ENCODE data around the gene OTOF. TPM values are rescaled to one million over a fixed set of nuclear protein-coding genes. Genes with fewer than 3 reads are reported as not detected.
A peak's percentile ranks its signal among the peaks of the same experiment; 100 is the strongest.

OTOF gene
- total RNA-seq: under 1 TPM in 2 of 4 donors, not detected in 2; 0.49 to 0.89 TPM

DNA sequence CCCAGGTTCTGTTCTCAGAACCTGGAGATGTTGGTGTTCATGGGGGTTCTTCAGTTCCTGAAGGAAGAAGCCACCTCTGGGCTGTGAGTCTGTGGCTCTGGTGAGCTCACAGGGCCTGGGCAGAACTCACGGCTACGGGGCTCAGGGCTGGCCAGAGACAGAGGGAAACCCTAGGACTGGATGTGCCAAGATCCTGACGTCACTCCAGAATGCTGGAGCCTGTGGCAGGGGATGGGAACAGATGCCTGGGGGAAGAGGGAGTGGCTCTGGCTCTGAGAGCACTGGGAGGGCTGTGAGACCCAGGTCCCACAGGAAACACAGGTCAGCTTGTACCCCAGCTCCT is at the start of gene OTOF:
OTOF (minus strand) TSS at position 214 of the 343 bp plus-strand sequence.
- no peak within 1 kb of the TSS for H3K4me3 ChIP-seq (ENCODE audit: low read depth, poor library complexity, severe bottlenecking)
- WGBS, 2 donors: 16 to 18% methylated on average over 2 to 3 of the region's 3 CpGs
- TF ChIP-seq, protein P1, sequence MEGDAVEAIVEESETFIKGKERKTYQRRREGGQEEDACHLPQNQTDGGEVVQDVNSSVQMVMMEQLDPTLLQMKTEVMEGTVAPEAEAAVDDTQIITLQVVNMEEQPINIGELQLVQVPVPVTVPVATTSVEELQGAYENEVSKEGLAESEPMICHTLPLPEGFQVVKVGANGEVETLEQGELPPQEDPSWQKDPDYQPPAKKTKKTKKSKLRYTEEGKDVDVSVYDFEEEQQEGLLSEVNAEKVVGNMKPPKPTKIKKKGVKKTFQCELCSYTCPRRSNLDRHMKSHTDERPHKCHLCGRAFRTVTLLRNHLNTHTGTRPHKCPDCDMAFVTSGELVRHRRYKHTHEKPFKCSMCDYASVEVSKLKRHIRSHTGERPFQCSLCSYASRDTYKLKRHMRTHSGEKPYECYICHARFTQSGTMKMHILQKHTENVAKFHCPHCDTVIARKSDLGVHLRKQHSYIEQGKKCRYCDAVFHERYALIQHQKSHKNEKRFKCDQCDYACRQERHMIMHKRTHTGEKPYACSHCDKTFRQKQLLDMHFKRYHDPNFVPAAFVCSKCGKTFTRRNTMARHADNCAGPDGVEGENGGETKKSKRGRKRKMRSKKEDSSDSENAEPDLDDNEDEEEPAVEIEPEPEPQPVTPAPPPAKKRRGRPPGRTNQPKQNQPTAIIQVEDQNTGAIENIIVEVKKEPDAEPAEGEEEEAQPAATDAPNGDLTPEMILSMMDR (IDR thresholded peaks at IDR 0.05): no peak
- TF ChIP-seq POLR2A (IDR thresholded peaks at IDR 0.05): no peak
- no peak for DNase-seq (ENCODE audit: low spot score in 2 of 2)
- intact Hi-C loops (cut with DNase I; ENCODE audit: low total_unique reads): no loop called here

DNA sequence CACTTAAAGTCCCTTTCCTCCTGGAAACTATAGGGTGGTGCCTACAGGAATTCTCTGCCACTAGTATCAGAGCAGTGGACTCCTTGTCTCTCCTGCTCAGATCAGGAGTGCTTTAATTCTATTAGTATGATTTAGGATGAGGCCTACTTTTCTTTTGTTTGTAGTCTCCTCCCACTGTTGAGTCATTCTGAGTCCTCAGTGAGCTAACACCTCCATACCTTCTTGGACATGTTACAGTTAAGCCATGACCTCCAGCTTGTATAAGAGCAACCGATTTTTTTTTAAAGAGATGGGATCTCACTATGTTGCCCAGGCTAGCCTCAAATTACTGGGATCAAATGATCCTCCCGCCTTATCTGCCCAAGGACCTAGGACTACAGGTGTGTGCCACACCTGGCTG is 48.7 kb upstream of the OTOF start:
- no peak for TF ChIP-seq POLR2A (IDR thresholded peaks at IDR 0.05)
- TF ChIP-seq, protein P1 (IDR thresholded peaks at IDR 0.05): no peak
- no peak overlapping the region for H3K4me3 ChIP-seq (ENCODE audit: low read depth, poor library complexity, severe bottlenecking)
- no peak for DNase-seq (ENCODE audit: low spot score in 2 of 2)
- 83 to 88% methylated on average over 2 of the region's 2 CpGs for WGBS, 2 donors
- intact Hi-C loops (cut with DNase I; ENCODE audit: low total_unique reads): no loop called here

DNA sequence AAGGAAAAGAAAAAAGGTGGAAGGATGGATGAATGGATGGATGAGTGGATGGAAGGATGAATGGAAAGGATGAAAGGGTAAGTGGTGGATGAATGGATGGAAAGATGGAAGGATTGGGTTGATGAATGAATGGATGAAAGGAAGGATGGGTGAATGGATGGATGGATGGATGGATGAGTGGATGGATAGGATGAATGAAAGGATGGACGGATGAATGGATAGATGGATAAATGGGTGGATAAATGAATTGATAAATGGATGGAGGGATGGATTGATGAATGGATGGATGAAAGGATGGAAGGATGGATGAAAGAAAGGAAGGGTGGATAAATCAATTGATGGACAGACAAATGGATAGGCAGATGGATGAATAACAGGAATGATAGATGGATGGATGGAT is 48.2 kb upstream of the OTOF start:
- intact Hi-C loops (cut with DNase I; ENCODE audit: low total_unique reads): no loop called here
- no peak overlapping the region for H3K4me3 ChIP-seq (ENCODE audit: low read depth, poor library complexity, severe bottlenecking)
- no peak for TF ChIP-seq POLR2A (IDR thresholded peaks at IDR 0.05)
- TF ChIP-seq, protein P1 (IDR thresholded peaks at IDR 0.05): no peak
- 85 to 92% methylated on average over 1 of the region's 1 CpG for WGBS, 2 donors
- no peak for DNase-seq (ENCODE audit: low spot score in 2 of 2)

DNA sequence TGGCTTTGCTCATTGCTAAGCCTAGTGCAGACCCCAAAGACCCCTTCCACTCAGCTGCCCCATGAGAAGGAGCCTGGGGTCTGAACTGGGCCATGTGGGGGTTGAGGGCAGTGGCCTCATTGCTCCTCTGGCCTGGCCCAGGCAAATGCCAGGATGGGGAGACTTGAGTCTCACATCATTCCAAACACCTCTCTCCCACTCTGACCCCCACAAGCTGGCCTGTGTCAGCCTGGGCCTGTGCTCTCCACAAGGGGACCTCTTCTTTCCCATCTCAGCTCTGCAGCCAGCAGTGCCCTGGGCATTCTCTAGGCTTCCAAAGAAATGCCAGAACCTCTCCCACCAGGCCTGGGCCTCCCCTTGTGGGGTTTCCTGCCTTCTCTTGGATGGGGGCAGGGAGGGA is 45.8 kb upstream of the OTOF start:
- peak in 1 of 2 donors; percentile 64 for DNase-seq (ENCODE audit: low spot score in 2 of 2)
- no peak for TF ChIP-seq POLR2A (IDR thresholded peaks at IDR 0.05)
- TF ChIP-seq, protein P1 (IDR thresholded peaks at IDR 0.05): no peak
- H3K4me3 ChIP-seq (ENCODE audit: low read depth, poor library complexity, severe bottlenecking): no peak overlapping the region
- intact Hi-C loops (cut with DNase I; ENCODE audit: low total_unique reads): no loop called here

DNA sequence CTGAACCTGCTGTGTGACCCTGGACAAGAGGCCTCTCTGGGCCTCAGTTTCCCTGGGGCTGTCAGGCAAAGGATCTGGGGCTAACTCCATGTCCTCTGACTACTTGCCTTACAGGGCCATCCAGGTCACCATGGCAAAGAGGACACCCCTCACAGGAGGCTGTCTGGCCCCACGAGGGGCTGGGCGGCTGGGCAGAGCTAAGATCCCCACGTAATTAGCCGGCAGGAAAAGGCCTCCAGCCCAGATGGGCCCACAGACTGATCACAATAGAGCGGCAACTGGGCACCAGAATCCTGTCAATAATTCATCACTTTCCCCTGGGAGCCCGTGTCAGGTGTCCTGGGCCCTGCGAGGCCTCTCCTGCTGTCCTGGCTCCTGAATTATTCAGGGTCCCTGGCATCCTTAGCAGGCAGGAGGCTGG is 44.8 kb upstream of the OTOF start:
- WGBS, 2 donors: 88% methylated on average over 3 to 7 of the region's 7 CpGs
- intact Hi-C loops (cut with DNase I; ENCODE audit: low total_unique reads): no loop called here
- no peak overlapping the region for H3K4me3 ChIP-seq (ENCODE audit: low read depth, poor library complexity, severe bottlenecking)
- no peak for DNase-seq (ENCODE audit: low spot score in 2 of 2)
- TF ChIP-seq, protein P1 (IDR thresholded peaks at IDR 0.05): no peak
- TF ChIP-seq POLR2A (IDR thresholded peaks at IDR 0.05): no peak

DNA sequence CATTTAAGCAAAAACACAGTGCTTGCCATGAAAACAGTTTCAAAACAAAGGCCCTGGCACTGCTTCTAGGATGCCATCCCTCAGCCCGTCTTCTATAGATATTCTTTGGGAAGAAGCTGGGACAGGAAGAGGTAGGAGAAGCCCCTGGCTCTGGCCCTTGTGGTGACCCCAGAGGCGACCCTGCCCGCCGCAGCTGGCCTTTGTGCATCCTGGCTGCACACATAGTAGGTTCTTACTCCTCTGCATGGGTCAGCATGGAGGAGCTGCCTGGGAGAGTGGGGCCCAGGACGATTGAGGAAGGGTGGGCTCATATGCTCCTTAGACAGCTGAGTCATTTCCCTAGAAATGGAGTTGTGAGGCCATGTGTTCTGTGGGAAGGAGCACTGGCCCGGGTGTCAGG is 44.4 kb upstream of the OTOF start:
- TF ChIP-seq, protein P1 (IDR thresholded peaks at IDR 0.05): no peak
- no peak for TF ChIP-seq POLR2A (IDR thresholded peaks at IDR 0.05)
- intact Hi-C loops (cut with DNase I; ENCODE audit: low total_unique reads): no loop called here
- H3K4me3 ChIP-seq (ENCODE audit: low read depth, poor library complexity, severe bottlenecking): no peak overlapping the region
- no peak for DNase-seq (ENCODE audit: low spot score in 2 of 2)
- WGBS, 2 donors: 63 to 68% methylated on average over 5 to 6 of the region's 6 CpGs
